Transverse colon (tissue), 4 donors: ENCODE results near the gene ETV4. TPM values are rescaled to one million over a fixed set of nuclear protein-coding genes. Genes with fewer than 3 reads are reported as not detected.

Source experiments
- DNase-seq: peaks from one replicate; pipeline ENCODE4 v3.0.0-alpha.2; 2019
- H3K27ac ChIP-seq, 4 donors: fragments of 200-600 bp; sonication (generic); 2 replicates each; pipeline ENCODE4 v1.5.1; 2016 to 2018; ENCODE audit warnings: inconsistent platforms in 4 of 4
- H3K27me3 ChIP-seq: fragments of 200-600 bp; sonication (generic); 2 replicates; pipeline ENCODE4 v1.5.1; 2017; ENCODE audit warnings: inconsistent platforms
- H3K36me3 ChIP-seq, 4 donors: fragments of 200-600 bp; sonication (generic); 2 replicates each; pipeline ENCODE4 v1.5.1; 2017 to 2019; ENCODE audit warnings: inconsistent platforms in 4 of 4
- H3K4me1 ChIP-seq, 4 donors: fragments of 200-600 bp; sonication (generic); 2 replicates each; pipeline ENCODE4 v1.5.1; 2017 to 2020; ENCODE audit warnings: inconsistent platforms in 4 of 4
- H3K4me3 ChIP-seq, 4 donors: fragments of 200-600 bp; sonication (generic); 1 replicate in 1 of 4; 2 replicates in 3 of 4; pipeline versions ENCODE4 v1.5.1 to v1.6.1; 2017 to 2019; ENCODE audit warnings: inconsistent platforms in 4 of 4
- H3K9me3 ChIP-seq, 2 donors: fragments of 200-600 bp; sonication (generic); 2 replicates each; pipeline ENCODE4 v1.5.1; 2017 to 2019; ENCODE audit warnings: inconsistent platforms in 2 of 2
- CTCF ChIP-seq, 5 experiments: fragments of 200-600 bp in 3 of 5; fragments of 450-650 bp in 2 of 5; sonication (generic) in 3 of 5; IDR thresholded peaks; 1 replicate in 2 of 5; 2 replicates in 3 of 5; pipeline ENCODE4 v1.5.1; 2016 to 2017; ENCODE audit warnings: antibody characterized with exemption in 5 of 5, inconsistent platforms in 3 of 5, mild to moderate bottlenecking in 2 of 5, moderate library complexity in 1 of 5
- EP300 ChIP-seq: sonication (generic); formaldehyde crosslinking; IDR thresholded peaks from one replicate; pipeline ENCODE4 v1.6.1; 2017; ENCODE audit warnings: antibody characterized with exemption, low read depth
- POLR2A ChIP-seq: fragments of 450-650 bp; IDR thresholded peaks from one replicate; pipeline ENCODE4 v1.6.1; 2016; ENCODE audit warnings: antibody characterized with exemption, mild to moderate bottlenecking, moderate library complexity
- POLR2AphosphoS5 ChIP-seq, 3 donors: sonication (generic); formaldehyde crosslinking; IDR thresholded peaks; one replicate each; pipeline ENCODE4 v1.6.1; 2016; ENCODE audit warnings: antibody characterized with exemption in 3 of 3
- WGBS, 2 donors: methylation state at CpG; one replicate each; pipeline ENCODE4 v1.1.5; 2018; ENCODE audit warnings: low coverage in 1 of 2; 5-methylcytosine and 5-hydroxymethylcytosine counted together
- in situ Hi-C, 4 donors: fragments of 200-750 bp; cut with MboI; loops; one replicate each; pipeline versions ENCODE4 v1.15.0 to v1.15.1; 2017; ENCODE audit warnings: low sequenced_read_pairs in 3 of 4, low pct_ligation_motif_present in 1 of 4, low pct_unique_long_range_greater_than_20kb in 1 of 4
- intact Hi-C: fragments of 100-400 bp; cut with DNase I; formaldehyde crosslinking; loops from one replicate; pipeline ENCODE4 v1.15.1; 2023; ENCODE audit warnings: low total_unique reads
- total RNA-seq, 4 donors: library from RNA; depleted of rRNA; stranded (reverse); fragments of >200 nt; gene quantifications; one replicate each; pipeline ENCODE4 v1.1.0, GENCODE V29; 2016

ETV4 gene
- total RNA-seq, 4 donors from 2014 or later, result 0.41 to 1.3 TPM; not detected in 2

- peak; percentile 78 for DNase-seq
- H3K27ac ChIP-seq, result no peak overlapping the region
- H3K27me3 ChIP-seq, result no peaks in the 10 kb centered on the region
- H3K36me3 ChIP-seq, result no peaks in the 10 kb centered on the region
- WGBS, 2 donors, result 26 to 65% methylated on average over 6 to 10 of the region's 10 CpGs
- no peaks in the 10 kb centered on the region for H3K9me3 ChIP-seq
- intact Hi-C loops (no loop called here), in situ Hi-C loops (no loop called here)
- TF ChIP-seq CTCF (IDR thresholded peaks at IDR 0.05) (no peak), POLR2AphosphoS5 (IDR thresholded peaks at IDR 0.05) (no peak), EP300 (no peak), POLR2A (no peak)
- H3K4me3 ChIP-seq, result no peak overlapping the region
- peaks cover 13 to 35% (median 22%) of the 10 kb centered on the region in 4 donors for H3K4me1 ChIP-seq
Measured at GRCh38 chr17:43532581-43532980, 13.6 kb downstream of the ETV4 start.

- Histone ChIP-seq H3K4me3 (no peak overlapping the region), H3K36me3 (no peaks in the 10 kb centered on the region), H3K27ac (no peak overlapping the region), H3K4me1 (peaks cover 13 to 35% (median 22%) of the 10 kb centered on the region in 4 donors), H3K27me3 (no peaks in the 10 kb centered on the region), H3K9me3 (no peaks in the 10 kb centered on the region)
- in situ Hi-C loops, result no loop called here
- DNase-seq, result no peak
- 36 to 74% methylated on average over 2 to 8 of the region's 8 CpGs for WGBS, 2 donors
- TF ChIP-seq POLR2A, result no peak
- TF ChIP-seq CTCF (IDR thresholded peaks at IDR 0.05), result no peak
- no peak for TF ChIP-seq EP300
- no peak for TF ChIP-seq POLR2AphosphoS5 (IDR thresholded peaks at IDR 0.05)
- intact Hi-C loops, result no loop called here
Measured at GRCh38 chr17:43531955-43532354, 14.2 kb downstream of the ETV4 start.

GRCh38 chr17:43531082-43531378 lies 15.1 kb downstream of the ETV4 start:
- no peaks in the 10 kb centered on the region for H3K27me3 ChIP-seq
- TF ChIP-seq CTCF (IDR thresholded peaks at IDR 0.05) (no peak), POLR2A (no peak), EP300 (no peak), POLR2AphosphoS5 (IDR thresholded peaks at IDR 0.05) (no peak)
- in situ Hi-C loops (no loop called here), intact Hi-C loops (no loop called here)
- WGBS, 2 donors, result 0 to 75% methylated on average over 1 to 3 of the region's 3 CpGs
- H3K4me1 ChIP-seq, result peaks cover 13 to 35% (median 22%) of the 10 kb centered on the region in 4 donors
- no peak overlapping the region for H3K4me3 ChIP-seq
- no peaks in the 10 kb centered on the region for H3K36me3 ChIP-seq
- DNase-seq, result no peak
- peak overlapping the region in 2 of 4 donors; percentile 9 to 28 for H3K27ac ChIP-seq
- H3K9me3 ChIP-seq, result no peaks in the 10 kb centered on the region

GRCh38 chr17:43530288-43531081 lies 15.7 kb downstream of the ETV4 start:
- Histone ChIP-seq H3K4me3 (no peak overlapping the region), H3K36me3 (no peaks in the 10 kb centered on the region), H3K27me3 (no peaks in the 10 kb centered on the region), H3K27ac (peak overlapping the region in 3 of 4 donors; percentile 28 to 43 (median 43)), H3K4me1 (peaks cover 13 to 35% (median 22%) of the 10 kb centered on the region in 4 donors), H3K9me3 (no peaks in the 10 kb centered on the region)
- no peak for DNase-seq
- intact Hi-C loops, result no loop called here
- in situ Hi-C loops, result no loop called here
- TF ChIP-seq POLR2A (no peak), POLR2AphosphoS5 (IDR thresholded peaks at IDR 0.05) (no peak), CTCF (IDR thresholded peaks at IDR 0.05) (no peak), EP300 (no peak)
- WGBS, 2 donors, result 48% methylated on average over 23 of the region's 23 CpGs; no CpG with 5 or more reads in 1 of the 2 donors
